CD1c-positive myeloid dendritic cell (primary cell): ENCODE data around the gene REEP5.
"Not testable (repeated sequence)": the region's sequence is repeated elsewhere in the genome, so short reads cannot be mapped to it uniquely, and the experiment has no call there.

ENCODE experiments used
- DNase-seq: peaks from one replicate; pipeline ENCODE4 v3.0.0-alpha.2; 2016; ENCODE audit errors: extremely low spot score

REEP5 gene

GRCh38 chr5:112921833-112922817 is at the start of gene REEP5:
Gene REEP5, minus strand, starts transcription at chr5:112922227. Its CDS starts 37 bp downstream, at chr5:112922190.
- peak; percentile 94 for DNase-seq

GRCh38 chr5:112971276-112971675 is 49.2 kb upstream of the REEP5 start:
- DNase-seq, result no peak

DNA sequence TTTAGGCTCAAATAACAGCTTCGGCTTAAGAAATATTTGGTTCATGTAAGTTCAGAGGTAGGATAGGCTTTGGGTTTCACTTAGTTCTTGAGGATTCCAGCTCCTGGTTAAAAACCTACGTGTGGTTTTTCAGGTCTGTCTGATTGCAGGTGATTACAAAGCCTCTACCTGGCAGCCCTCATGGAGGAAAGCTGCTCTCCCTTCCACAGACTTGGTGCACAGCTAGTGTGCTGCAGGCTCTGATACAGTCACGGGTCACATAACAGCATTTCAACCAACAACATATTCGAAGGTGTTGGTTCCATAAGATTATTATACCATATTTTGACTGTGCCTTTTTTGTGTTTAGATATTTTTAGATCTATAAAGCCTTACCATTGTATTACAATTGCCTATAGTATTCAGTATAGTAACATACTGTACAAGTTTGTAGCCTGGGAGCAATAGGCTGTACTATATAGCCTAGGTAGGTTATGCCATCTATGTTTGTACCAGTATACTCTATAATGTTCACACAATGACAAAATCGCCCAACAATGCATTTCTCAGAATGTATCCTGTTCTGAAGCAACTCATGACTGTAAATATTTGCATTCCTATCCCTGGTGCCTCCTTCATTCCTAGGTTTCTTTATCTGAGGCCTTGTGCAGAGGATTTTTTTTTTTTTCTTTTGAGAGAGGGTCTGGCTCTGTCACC is 46.5 kb upstream of the REEP5 start:
- no peak for DNase-seq

- DNase-seq, result no peak
These were observed 45.6 kb upstream of the REEP5 start for GRCh38 chr5:112967520-112968083.

GRCh38 chr5:112965733-112966306 is 43.8 kb upstream of the REEP5 start:
- no peak for DNase-seq

- DNase-seq, result not testable (repeated sequence)
These were observed 41.3 kb upstream of the REEP5 start for GRCh38 chr5:112963374-112963733.

DNA sequence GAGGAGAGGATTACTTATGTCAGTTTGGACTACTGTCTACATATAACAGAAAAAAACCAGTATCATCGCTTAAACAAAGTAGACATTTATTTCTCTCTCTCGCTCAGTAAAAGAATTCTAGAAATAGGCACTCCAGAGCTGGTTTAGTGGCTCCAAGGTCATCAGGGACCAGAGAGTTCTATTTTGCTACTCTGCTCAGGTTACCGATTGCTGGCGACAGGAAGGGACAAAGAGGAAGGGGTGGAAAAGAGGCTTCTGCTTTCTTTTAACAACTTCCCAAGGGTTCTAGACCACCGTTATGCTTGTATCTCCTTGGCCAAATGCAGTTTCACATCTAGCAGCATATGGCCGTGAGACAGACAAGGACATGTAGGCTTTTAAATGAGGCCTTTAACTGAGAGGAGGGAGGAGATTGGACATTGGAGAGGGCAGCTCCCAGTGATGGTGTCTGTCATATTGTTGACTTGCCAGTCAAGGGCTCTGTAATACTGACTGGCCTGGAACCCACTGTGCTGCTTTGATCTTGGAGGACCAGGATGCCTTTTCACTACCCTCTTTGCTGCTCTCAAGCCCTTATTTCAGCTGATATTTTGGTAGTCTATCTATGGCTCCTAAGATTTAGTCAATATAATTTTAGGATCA is 39.0 kb upstream of the REEP5 start:
- peak; percentile 41 for DNase-seq

- peak; percentile 22 for DNase-seq
These were observed 38.3 kb upstream of the REEP5 start for GRCh38 chr5:112960315-112960714.

DNA sequence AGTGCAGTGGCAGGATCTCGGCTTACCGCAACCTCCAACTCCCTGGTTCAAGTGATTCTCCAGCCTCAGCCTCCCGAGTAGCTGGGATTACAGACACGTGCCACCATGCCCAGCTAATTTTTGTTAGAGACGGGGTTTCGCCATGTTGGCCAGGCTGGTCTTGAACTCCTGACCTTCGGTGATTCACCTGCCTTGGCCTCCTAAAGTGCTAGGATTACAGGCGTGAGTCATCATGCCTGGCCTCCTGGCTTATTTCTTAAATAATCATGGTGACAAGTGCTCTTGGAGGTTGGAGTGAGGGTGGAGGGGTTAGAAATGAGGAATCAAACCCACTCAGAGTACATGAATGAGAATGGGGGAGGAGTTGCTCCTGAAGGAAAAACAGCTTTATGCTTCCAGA is 37.8 kb upstream of the REEP5 start:
- DNase-seq, result peak; percentile 81

- peak; percentile 59 for DNase-seq
These were observed 36.4 kb upstream of the REEP5 start for GRCh38 chr5:112958093-112959088.

DNA sequence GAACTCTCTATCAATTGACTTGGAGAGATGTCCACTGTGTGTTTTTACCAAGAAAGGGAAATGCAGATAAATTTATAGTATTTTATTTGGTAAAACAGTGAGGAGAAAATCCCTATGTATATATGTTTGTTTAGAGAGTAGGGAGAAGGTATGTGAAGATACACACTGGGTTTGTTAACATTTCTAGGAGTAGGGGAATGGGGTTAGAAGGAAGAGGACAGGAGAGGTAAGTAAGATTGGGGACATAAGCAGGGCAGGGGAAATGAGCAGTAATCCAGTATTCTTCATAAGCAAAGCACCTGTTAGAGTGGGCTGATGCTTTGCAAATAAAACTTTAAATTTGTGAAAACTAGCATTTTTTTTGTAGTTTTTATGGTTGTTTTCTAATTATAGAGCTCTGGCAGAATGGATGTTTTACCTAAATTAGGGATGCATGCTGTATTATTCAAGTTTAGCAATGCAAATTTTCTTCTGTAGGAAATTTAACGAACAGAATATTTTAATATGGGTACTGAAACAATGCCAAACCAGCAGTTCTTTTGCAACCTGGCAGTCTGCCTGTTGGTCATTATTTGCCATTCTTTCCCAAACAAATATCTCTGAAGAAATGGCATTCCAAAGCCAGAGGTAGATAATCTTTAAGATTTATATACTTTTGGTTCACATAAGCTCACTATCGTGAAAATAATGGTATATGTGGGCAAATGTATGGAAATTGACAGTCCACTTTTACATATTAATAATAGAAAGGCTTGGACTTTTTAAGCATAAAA is 35.2 kb upstream of the REEP5 start:
- no peak for DNase-seq

GRCh38 chr5:112956606-112957005 is 34.6 kb upstream of the REEP5 start:
- DNase-seq, result no peak

- no peak for DNase-seq
These were observed 29.2 kb upstream of the REEP5 start for GRCh38 chr5:112951124-112951702.

GRCh38 chr5:112948458-112948857 is 26.4 kb upstream of the REEP5 start:
- no peak for DNase-seq

DNA sequence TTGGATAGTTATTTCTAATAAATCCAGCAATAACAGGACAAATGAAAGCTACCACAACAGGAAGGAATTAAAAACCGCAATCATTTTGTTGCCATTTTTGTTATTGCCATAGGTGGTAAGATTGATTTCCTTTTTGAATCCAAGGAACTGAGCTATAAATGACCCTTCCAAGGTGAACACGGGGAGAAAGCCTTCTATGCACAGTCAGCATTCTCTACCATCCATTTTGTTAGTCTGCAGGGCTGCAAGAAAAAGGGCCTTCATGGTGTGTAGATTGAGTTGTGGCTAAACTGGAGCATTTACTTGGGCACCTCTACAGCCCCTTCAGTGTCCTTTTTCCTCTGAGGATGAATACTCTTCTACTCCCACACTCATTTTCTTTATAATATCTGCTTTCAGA is 18.6 kb upstream of the REEP5 start:
- DNase-seq, result no peak

- no peak for DNase-seq
These were observed 16.3 kb upstream of the REEP5 start for GRCh38 chr5:112938286-112938685.

- no peak for DNase-seq
These were observed 13.6 kb upstream of the REEP5 start for GRCh38 chr5:112935675-112936074.

DNA sequence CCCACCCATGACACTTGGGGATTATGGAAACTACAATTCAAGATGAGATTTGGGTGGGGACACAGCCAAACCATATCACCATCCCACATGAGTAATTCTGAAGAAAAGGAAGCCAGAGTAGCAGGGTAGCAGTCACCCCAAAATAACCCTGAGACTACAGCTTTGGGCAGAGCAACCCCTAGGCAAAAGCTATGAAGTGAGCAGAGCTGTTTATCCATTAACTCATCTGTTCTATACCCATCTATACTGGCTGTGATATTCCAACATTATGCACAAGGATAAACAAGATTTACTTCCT is 12.3 kb upstream of the REEP5 start:
- DNase-seq, result no peak

DNA sequence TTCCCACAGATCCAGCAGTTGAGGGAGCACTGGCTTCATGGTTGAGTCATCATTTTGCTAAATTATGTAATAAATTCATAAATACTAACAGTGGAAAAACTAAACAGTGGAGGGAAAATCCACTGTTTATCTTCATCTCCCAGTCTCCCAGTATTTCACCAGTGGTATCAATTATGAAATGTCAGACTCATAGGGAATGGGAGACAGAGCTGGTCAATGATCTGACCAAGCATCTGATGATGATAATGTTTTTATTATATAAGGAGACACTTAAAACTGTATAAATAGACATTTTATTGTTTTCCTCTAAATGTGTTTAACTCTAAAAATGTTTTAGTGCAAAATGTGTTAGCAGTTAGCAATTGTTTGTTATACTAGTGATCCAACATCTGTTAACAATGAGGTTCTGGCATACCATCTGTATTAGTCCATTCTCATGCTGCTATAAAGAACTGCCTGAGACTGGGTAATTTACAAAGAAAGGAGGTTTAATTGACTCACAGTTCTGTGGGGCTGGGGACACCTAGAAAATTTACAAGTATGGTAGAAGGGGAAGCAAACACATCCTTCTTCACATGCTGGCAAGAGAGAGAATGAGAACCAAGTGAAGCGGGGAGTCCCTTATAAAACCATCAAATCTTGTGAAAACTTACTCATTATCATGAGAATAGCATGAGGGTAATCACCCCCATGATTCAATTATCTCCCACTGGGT is 11.8 kb upstream of the REEP5 start:
- DNase-seq, result no peak
